GM18858 (cell line): ENCODE data around the gene SF1.

Experiments used
- ATAC-seq: cut with Tn5 transposase; IDR thresholded peaks from one replicate; pipeline ENCODE4 v1.9.1; 2021; ENCODE audit not compliant: unreplicated experiment

Gene SF1

DNA sequence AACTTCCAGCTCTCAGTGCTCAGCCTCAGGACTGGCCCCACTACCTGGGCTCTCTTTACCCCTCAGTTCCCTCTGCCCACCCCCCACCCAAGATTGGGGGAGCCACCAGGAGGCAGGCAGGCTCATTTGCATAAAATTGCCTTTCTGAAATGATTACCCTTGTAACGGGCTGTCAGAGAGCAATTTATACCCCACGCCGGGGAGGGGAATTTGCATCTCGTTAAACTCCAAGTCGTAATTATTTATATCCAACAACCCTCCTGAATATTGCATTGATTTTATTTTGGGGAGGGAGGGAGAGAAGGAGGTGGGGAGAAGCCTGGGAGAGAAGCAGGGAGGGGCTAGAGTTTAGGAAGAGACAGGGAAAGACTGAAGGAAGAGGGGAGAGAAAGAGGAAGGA is 63.7 kb downstream of the SF1 start:
- ATAC-seq, result no peak
